IPS-20b (cell line): Measurements from ENCODE around the gene C2CD4C.
"Not testable (repeated sequence)": the region's sequence is repeated elsewhere in the genome, so short reads cannot be mapped to it uniquely, and the experiment has no call there.

Source experiments
- H3K27ac ChIP-seq: one replicate; pipeline ENCODE4 v1.5.1; 2013; ENCODE audit warnings: low read length
- H3K27me3 ChIP-seq: 2 replicates; pipeline ENCODE4 v1.6.1; 2013; ENCODE audit warnings: mild to moderate bottlenecking, low read length, inconsistent platforms; ENCODE audit not compliant: insufficient read depth
- H3K36me3 ChIP-seq: 2 replicates; pipeline ENCODE4 v1.6.1; 2013; ENCODE audit warnings: low read depth, mild to moderate bottlenecking, inconsistent platforms, low read length, moderate library complexity; ENCODE audit not compliant: insufficient read depth
- H3K4me1 ChIP-seq: 2 replicates; pipeline ENCODE4 v1.6.1; 2013; ENCODE audit warnings: mild to moderate bottlenecking, control low read depth, inconsistent platforms, low read length, moderate library complexity; ENCODE audit not compliant: insufficient read depth
- H3K4me3 ChIP-seq: 2 replicates; pipeline ENCODE4 v1.5.1; 2013; ENCODE audit warnings: mild to moderate bottlenecking, low read length, inconsistent platforms
- H3K9ac ChIP-seq: 2 replicates; pipeline ENCODE4 v1.6.1; 2013; ENCODE audit warnings: low read depth, mild to moderate bottlenecking, inconsistent platforms, low read length, moderate library complexity
- H3K9me3 ChIP-seq: 2 replicates; pipeline ENCODE4 v1.6.1; 2013; ENCODE audit warnings: mild to moderate bottlenecking, low read depth, low read length, inconsistent platforms; ENCODE audit not compliant: insufficient read depth

Gene C2CD4C, protein sequence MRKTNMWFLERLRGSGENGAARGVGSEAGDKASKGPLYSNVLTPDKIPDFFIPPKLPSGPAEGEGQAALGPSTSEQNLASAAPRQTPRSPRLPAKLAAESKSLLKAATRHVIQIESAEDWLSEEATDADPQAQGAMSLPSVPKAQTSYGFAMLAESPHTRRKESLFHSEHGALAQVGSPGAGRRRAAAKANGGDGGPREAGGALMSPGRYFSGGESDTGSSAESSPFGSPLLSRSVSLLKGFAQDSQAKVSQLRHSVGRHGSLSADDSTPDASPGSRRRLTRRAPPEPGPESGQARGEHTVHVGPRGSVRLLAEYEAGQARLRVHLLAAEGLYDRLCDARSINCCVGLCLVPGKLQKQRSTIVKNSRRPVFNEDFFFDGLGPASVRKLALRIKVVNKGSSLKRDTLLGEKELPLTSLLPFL

GRCh38 chr19:408902-409515, at the start of gene C2CD4C:
Gene C2CD4C, minus strand, starts transcription at chr19:409147. Its CDS starts 786 bp downstream, at chr19:408361.
- Histone ChIP-seq H3K9ac (peak within 1 kb of the TSS; percentile 41; the same call in 1 of the 2 replicates), H3K27ac (no peak within 1 kb of the TSS), H3K4me3 (peak within 1 kb of the TSS; percentile 75), H3K27me3 (peaks cover 14% of the 10 kb centered on the region), H3K36me3 (no peaks in the 10 kb centered on the region), H3K9me3 (no peaks in the 10 kb centered on the region), H3K4me1 (no peaks in the 10 kb centered on the region)

DNA sequence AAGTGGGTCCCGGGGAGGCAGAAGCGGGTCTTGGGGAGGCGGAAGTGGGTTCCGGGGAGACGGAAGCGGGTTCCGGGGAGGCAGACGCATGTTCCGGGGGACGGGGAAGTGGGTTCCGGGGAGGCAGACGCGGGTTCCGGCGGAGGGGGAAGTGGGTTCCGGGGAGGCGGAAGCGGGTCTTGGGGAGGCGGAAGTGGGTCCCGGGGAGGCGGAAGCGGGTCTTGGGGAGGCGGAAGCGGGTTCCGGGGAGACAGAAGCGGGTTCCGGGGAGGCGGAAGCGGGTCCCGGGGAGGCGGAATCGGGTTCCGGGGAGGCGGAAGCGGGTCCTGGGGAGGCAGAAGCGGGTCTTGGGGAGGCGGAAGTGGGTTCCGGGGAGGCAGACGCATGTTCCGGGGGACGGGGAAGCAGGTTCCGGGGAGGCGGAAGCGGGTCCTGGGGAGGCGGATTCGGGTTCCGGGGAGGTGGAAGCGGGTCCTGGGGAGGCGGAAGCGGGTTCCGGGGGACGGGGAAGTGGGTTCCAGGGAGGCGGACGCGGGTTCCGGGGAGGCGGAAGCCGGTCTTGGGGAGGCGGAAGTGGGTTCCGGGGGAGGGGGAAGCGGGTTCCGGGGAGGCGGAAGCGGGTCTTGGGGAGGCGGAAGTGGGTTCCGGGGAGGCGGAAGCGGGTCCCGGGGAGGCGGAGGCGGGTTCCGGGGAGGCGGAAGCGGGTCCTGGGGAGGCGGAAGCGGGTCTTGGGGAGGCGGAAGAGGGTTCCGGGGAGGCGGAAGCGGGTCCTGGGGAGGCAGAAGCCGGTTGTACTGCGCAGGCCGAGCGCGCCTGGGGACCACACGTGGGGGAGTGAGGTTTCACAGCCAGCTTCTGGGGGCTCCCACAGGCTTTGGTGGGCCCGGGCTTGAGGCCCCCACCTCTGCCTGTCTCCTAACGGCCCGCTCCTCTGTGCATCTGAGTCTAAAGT, 49.4 kb upstream of the C2CD4C start:
- Histone ChIP-seq H3K27me3 (peaks cover 30% of the 10 kb centered on the region), H3K4me1 (no peaks in the 10 kb centered on the region), H3K9ac (no peak overlapping the region), H3K4me3 (no peak overlapping the region), H3K9me3 (no peaks in the 10 kb centered on the region), H3K36me3 (no peaks in the 10 kb centered on the region), H3K27ac (no peak overlapping the region)

DNA sequence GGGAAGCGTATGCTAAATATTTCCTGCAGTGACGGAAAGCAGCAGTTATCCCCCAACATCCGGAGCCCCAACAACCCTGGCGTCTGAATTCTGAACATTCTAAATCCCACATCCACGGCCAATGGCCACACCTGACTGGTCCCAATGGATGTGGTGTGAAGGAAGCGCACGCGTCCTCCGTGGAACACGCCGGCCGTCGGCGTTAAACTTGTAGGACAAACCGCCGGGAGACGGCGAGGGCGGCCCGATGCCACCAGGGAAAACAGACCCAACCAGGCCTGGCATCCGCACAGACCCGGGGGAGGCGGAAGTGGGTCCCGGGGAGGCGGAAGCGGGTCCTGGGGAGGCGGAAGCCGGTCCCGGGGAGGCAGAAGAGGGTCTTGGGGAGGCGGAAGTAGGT, 48.7 kb upstream of the C2CD4C start:
- H3K4me3 ChIP-seq: no peak overlapping the region
- no peaks in the 10 kb centered on the region for H3K9me3 ChIP-seq
- H3K4me1 ChIP-seq: no peaks in the 10 kb centered on the region
- no peaks in the 10 kb centered on the region for H3K36me3 ChIP-seq
- no peak overlapping the region for H3K27ac ChIP-seq
- peaks cover 28% of the 10 kb centered on the region for H3K27me3 ChIP-seq
- no peak overlapping the region for H3K9ac ChIP-seq

DNA sequence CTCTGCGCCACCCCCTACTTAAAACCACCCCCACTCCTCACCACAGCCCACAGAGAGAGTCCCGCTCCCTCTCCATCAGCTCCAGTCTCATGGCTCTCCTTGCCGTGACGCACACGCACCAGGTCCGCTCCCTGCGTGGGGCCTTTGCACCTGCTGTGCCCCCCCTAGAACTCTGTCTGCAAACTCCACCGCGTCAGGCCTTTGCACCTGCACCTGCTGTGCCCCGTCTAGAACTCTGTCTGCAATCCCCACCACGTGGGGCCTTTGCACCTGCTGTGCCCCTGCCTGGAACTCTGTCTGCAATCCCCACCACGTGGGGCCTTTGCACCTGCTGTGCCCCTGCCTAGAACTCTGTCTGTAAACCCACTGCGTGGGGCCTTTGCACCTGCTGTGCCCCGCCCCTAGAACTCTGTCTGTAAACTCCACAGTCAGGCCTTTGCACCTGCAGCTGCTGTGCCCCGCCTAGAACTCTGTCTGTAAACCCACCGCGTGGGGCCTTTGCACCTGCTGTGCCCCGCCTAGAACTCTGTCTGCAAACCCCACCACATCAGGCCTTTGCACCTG, 47.7 kb upstream of the C2CD4C start:
- Histone ChIP-seq H3K4me1 (no peaks in the 10 kb centered on the region), H3K4me3 (no peak overlapping the region), H3K27me3 (peaks cover 18% of the 10 kb centered on the region), H3K27ac (no peak overlapping the region), H3K9me3 (no peaks in the 10 kb centered on the region), H3K9ac (no peak overlapping the region), H3K36me3 (no peaks in the 10 kb centered on the region)

- H3K9me3 ChIP-seq: peaks cover 5% of the 10 kb centered on the region; the same call in 1 of the 2 replicates
- no peak overlapping the region for H3K9ac ChIP-seq
- H3K4me1 ChIP-seq: no peaks in the 10 kb centered on the region
- no peak overlapping the region for H3K4me3 ChIP-seq
- no peaks in the 10 kb centered on the region for H3K36me3 ChIP-seq
- peaks cover 12% of the 10 kb centered on the region for H3K27me3 ChIP-seq
- no peak overlapping the region for H3K27ac ChIP-seq
Observed at GRCh38 chr19:455851-456546, 47.1 kb upstream of the C2CD4C start.

DNA sequence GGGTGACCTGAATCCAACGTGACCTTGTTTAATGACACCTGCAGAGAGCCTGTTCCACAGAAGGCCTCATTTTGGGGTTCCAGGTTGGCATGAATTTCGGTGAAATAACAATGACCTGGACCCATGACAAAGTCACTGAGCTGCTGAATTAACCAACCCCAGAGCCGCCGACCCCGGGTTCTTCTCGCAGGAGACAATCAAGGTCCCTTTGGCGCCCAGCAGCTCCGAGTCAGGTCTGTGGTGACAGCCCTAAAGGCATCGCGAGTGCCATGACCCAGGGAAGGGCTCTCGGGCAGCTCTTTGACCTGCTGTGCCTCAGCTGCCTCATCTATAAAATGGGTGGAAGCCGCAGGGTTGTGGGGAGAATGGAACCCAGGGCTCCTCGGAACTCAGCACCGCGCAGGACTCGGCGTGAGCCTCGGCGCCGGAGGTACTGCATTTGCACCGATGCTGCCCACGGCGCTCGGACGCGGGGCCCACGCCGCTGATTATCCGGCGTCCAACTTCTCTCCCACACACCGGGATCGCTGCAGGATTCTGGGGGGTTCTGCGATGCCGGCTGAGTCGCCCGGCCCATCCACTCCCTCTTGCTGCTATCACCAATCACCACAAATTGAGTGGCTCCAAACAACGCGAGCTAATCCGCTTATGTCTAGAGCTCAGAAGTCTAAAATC, 46.2 kb upstream of the C2CD4C start:
- no peak overlapping the region for H3K4me3 ChIP-seq
- no peaks in the 10 kb centered on the region for H3K4me1 ChIP-seq
- peaks cover 7% of the 10 kb centered on the region; the same call in 1 of the 2 replicates for H3K9me3 ChIP-seq
- H3K9ac ChIP-seq: no peak overlapping the region
- H3K36me3 ChIP-seq: no peaks in the 10 kb centered on the region
- H3K27me3 ChIP-seq: peaks cover 10% of the 10 kb centered on the region
- H3K27ac ChIP-seq: no peak overlapping the region

- Histone ChIP-seq H3K4me3 (no peak overlapping the region), H3K9ac (no peak overlapping the region), H3K27ac (no peak overlapping the region), H3K9me3 (peaks cover 7% of the 10 kb centered on the region; the same call in 1 of the 2 replicates), H3K36me3 (no peaks in the 10 kb centered on the region), H3K4me1 (no peaks in the 10 kb centered on the region), H3K27me3 (no peaks in the 10 kb centered on the region)
Observed at GRCh38 chr19:453606-454005, 44.7 kb upstream of the C2CD4C start.

DNA sequence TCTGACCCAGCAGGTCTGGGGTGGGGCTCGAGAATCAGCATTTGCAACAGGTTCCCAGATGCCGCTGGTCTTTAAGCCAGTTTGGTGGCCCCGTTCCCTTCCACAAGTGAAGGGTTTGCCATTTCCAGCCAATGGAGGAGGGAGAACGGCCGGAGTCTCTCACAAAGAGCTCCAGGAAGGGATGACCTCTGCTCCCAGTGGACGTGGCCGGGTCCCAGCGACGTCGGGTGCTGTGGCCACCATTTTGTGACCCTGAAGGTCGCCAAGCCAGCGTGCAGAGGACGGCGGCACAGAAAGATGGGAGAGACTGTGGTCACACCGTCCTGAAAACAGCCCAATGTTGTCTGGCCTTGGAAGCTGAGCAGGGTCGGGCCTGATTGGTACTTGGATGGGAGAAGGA, 43.9 kb upstream of the C2CD4C start:
- Histone ChIP-seq H3K9ac (no peak overlapping the region), H3K27me3 (no peaks in the 10 kb centered on the region), H3K4me1 (no peaks in the 10 kb centered on the region), H3K36me3 (no peaks in the 10 kb centered on the region), H3K9me3 (peaks cover 7% of the 10 kb centered on the region; the same call in 1 of the 2 replicates), H3K4me3 (no peak overlapping the region), H3K27ac (no peak overlapping the region)

GRCh38 chr19:450912-451481, 42.0 kb upstream of the C2CD4C start:
- not testable (repeated sequence) for H3K9me3 ChIP-seq, H3K9ac ChIP-seq, H3K27me3 ChIP-seq, H3K36me3 ChIP-seq, H3K4me1 ChIP-seq, H3K27ac ChIP-seq, H3K4me3 ChIP-seq

- Histone ChIP-seq H3K27me3 (no peaks in the 10 kb centered on the region), H3K27ac (no peak overlapping the region), H3K9me3 (peaks cover 7% of the 10 kb centered on the region; the same call in 1 of the 2 replicates), H3K9ac (no peak overlapping the region), H3K4me3 (no peak overlapping the region), H3K4me1 (no peaks in the 10 kb centered on the region), H3K36me3 (no peaks in the 10 kb centered on the region)
Observed at GRCh38 chr19:449916-450315, 41.0 kb upstream of the C2CD4C start.
